ENCODE measurements around the gene KRTAP10-1. TPM values are rescaled to one million over a fixed set of nuclear protein-coding genes. Genes with fewer than 3 reads are reported as not detected.
"Not testable (repeated sequence)": the region's sequence is repeated elsewhere in the genome, so short reads cannot be mapped to it uniquely, and the experiment has no call there.

Gene KRTAP10-1
- total RNA-seq, 1 donor from 2014 or later = not detected

- Mint-ChIP-seq H3K27me3 (ENCODE audit: unreplicated experiment) (peaks cover 6% of the 10 kb centered on the region), H3K36me3 (ENCODE audit: low read depth, unreplicated experiment) (peaks cover 4% of the 10 kb centered on the region), H3K9me3 (ENCODE audit: unreplicated experiment) (no peaks in the 10 kb centered on the region), H3K27ac (ENCODE audit: unreplicated experiment) (no peak overlapping the region), H3K4me1 (ENCODE audit: unreplicated experiment) (no peaks in the 10 kb centered on the region), H3K4me3 (ENCODE audit: unreplicated experiment) (no peak overlapping the region)
- DNase-seq (ENCODE audit: low spot score) = no peak
- no peak for TF ChIP-seq CTCF (IDR thresholded peaks at IDR 0.05; ENCODE audit: unreplicated experiment)
Measured at GRCh38 chr21:44582055-44582454, 42.1 kb upstream of the KRTAP10-1 start.

GRCh38 chr21:44581158-44581557 lies 41.2 kb upstream of the KRTAP10-1 start:
- Mint-ChIP-seq H3K27me3 (ENCODE audit: unreplicated experiment) (peaks cover 4% of the 10 kb centered on the region), H3K36me3 (ENCODE audit: low read depth, unreplicated experiment) (no peaks in the 10 kb centered on the region), H3K27ac (ENCODE audit: unreplicated experiment) (no peak overlapping the region), H3K9me3 (ENCODE audit: unreplicated experiment) (no peaks in the 10 kb centered on the region), H3K4me3 (ENCODE audit: unreplicated experiment) (no peak overlapping the region), H3K4me1 (ENCODE audit: unreplicated experiment) (no peaks in the 10 kb centered on the region)
- TF ChIP-seq CTCF (IDR thresholded peaks at IDR 0.05; ENCODE audit: unreplicated experiment) = no peak
- DNase-seq (ENCODE audit: low spot score) = no peak

DNA sequence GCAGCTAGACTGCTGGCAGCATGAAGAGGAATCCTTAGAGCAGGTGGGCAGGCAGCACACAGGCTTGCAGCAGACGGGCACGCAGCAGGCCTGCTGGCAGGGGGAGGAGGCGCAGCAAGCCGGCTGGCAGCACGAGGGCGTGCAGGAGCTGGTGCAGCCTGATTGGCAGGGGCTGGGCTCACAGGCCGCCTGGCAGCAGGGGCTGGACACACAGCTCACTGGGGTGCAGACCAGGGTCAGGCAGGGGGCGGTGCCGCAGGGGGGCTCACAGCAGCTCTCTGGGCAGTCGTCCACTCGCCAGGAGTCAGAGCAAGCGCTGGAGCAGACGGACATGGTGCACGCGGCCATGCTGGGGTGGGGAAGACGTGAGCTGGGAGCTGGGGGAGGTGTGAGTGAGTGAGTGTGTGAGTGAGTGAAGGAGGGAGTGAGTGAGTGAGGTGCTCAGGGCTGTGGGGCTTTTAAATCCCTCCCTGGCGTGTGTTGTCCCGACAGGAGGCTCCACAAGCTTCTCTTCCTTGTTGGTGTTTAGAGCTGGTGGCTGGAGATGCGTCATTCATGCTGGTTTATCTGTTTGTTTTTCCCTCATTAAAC lies 40.3 kb upstream of the KRTAP10-1 start, which contains the start of gene KRTAP10-5:
Gene KRTAP10-5 (minus strand): TSS at position 374 of the 591 bp plus-strand sequence. CDS start 26 bp downstream, at position 348.
- not testable (repeated sequence) for DNase-seq (ENCODE audit: low spot score); H3K27ac Mint-ChIP-seq (ENCODE audit: unreplicated experiment)

GRCh38 chr21:44579833-44580144 lies 39.8 kb upstream of the KRTAP10-1 start:
- no peak overlapping the region for H3K4me3 Mint-ChIP-seq (ENCODE audit: unreplicated experiment)
- peaks cover 4% of the 10 kb centered on the region for H3K4me1 Mint-ChIP-seq (ENCODE audit: unreplicated experiment)
- H3K36me3 Mint-ChIP-seq (ENCODE audit: low read depth, unreplicated experiment) = peaks cover 3% of the 10 kb centered on the region
- no peak for DNase-seq (ENCODE audit: low spot score)
- no peaks in the 10 kb centered on the region for H3K9me3 Mint-ChIP-seq (ENCODE audit: unreplicated experiment)
- TF ChIP-seq CTCF (IDR thresholded peaks at IDR 0.05; ENCODE audit: unreplicated experiment) = no peak
- H3K27ac Mint-ChIP-seq (ENCODE audit: unreplicated experiment) = no peak overlapping the region
- peaks cover 10% of the 10 kb centered on the region for H3K27me3 Mint-ChIP-seq (ENCODE audit: unreplicated experiment)

More for the DNA sequence above, 40.3 kb upstream of the KRTAP10-1 start, which contains the start of gene KRTAP10-5:
- not testable (repeated sequence) for H3K4me3 Mint-ChIP-seq (ENCODE audit: unreplicated experiment); H3K36me3 Mint-ChIP-seq (ENCODE audit: low read depth, unreplicated experiment); H3K9me3 Mint-ChIP-seq (ENCODE audit: unreplicated experiment); H3K27me3 Mint-ChIP-seq (ENCODE audit: unreplicated experiment); H3K4me1 Mint-ChIP-seq (ENCODE audit: unreplicated experiment)

DNA sequence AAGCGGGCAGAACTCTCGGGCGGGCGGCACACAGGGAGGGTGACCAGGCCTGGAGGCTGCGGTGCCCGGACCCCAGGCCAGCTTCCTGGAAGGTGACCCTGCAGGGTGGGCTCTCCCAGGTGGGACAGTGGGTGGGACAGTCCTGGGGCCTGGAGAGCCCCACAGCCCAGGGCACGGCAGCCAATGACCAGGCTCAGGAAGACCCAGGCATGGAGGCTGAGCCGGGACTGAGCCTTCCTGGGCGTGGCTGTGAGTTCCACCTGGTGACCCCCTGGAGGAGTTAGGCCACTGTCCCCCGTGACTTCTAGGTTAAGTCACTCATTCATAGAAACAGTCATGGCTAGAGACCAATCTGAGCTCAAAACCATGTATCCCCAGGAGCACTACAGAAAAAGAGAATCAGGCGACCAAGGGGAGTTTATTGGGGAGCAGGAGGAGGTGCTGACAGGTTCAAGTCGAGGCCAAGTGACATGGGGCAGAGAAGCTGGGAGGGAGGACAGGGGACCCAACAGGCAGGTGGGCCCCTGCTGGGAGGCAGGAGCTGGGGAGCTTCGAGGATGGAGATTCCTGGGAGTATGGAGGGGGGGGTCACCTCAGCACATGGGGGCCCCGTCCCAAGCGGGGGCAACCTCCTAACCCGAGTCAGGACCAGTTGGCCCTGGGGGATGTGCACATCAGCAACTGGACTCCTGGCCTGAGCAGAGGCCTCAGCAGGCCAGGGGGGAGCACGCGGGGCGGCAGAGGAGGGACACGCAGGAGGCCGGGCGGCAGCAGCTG lies 39.2 kb upstream of the KRTAP10-1 start:
- no peak for DNase-seq (ENCODE audit: low spot score)
- H3K4me1 Mint-ChIP-seq (ENCODE audit: unreplicated experiment) = peaks cover 4% of the 10 kb centered on the region
- no peak overlapping the region for H3K4me3 Mint-ChIP-seq (ENCODE audit: unreplicated experiment)
- peaks cover 3% of the 10 kb centered on the region for H3K36me3 Mint-ChIP-seq (ENCODE audit: low read depth, unreplicated experiment)
- no peaks in the 10 kb centered on the region for H3K9me3 Mint-ChIP-seq (ENCODE audit: unreplicated experiment)
- TF ChIP-seq CTCF (IDR thresholded peaks at IDR 0.05; ENCODE audit: unreplicated experiment) = no peak
- H3K27me3 Mint-ChIP-seq (ENCODE audit: unreplicated experiment) = peaks cover 11% of the 10 kb centered on the region
- no peak overlapping the region for H3K27ac Mint-ChIP-seq (ENCODE audit: unreplicated experiment)
